OCI-LY7 (cell line): ENCODE results near the gene OGA.

Experiments
- EZH2phosphoT487 ChIP-seq: fragments of 200-600 bp; sonication (generic); IDR thresholded peaks from 2 replicates; pipeline ENCODE4 v1.6.1; 2018; ENCODE audit warnings: low read depth, borderline replicate concordance, mild to moderate bottlenecking, mixed run types, antibody characterized with exemption, low read length, moderate library complexity, mixed read lengths
- TF ChIP-seq, protein P1 (sequence below): fragments of 200-600 bp; sonication (generic); conservative IDR thresholded peaks from 2 replicates; pipeline ENCODE4 v1.5.1; 2014; ENCODE audit warnings: mild to moderate bottlenecking, antibody characterized with exemption, low read length, moderate library complexity, mixed read lengths

GRCh38 chr10:101781655-101781983 lies 36.6 kb downstream of the OGA start:
- TF ChIP-seq, protein P1, sequence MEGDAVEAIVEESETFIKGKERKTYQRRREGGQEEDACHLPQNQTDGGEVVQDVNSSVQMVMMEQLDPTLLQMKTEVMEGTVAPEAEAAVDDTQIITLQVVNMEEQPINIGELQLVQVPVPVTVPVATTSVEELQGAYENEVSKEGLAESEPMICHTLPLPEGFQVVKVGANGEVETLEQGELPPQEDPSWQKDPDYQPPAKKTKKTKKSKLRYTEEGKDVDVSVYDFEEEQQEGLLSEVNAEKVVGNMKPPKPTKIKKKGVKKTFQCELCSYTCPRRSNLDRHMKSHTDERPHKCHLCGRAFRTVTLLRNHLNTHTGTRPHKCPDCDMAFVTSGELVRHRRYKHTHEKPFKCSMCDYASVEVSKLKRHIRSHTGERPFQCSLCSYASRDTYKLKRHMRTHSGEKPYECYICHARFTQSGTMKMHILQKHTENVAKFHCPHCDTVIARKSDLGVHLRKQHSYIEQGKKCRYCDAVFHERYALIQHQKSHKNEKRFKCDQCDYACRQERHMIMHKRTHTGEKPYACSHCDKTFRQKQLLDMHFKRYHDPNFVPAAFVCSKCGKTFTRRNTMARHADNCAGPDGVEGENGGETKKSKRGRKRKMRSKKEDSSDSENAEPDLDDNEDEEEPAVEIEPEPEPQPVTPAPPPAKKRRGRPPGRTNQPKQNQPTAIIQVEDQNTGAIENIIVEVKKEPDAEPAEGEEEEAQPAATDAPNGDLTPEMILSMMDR, result no peak
- no peak for TF ChIP-seq EZH2phosphoT487
